IMR-90 (cell line): ENCODE results near the gene CNNM1. TPM values are rescaled to one million over a fixed set of nuclear protein-coding genes. Genes with fewer than 3 reads are reported as not detected.

Experiments
- ATAC-seq: fragments of 200-7000 bp; cut with Tn5 transposase; 2 replicates; pipeline ENCODE4 v1.9.1; 2020; ENCODE audit warnings: low read depth, mild to moderate bottlenecking, moderate library complexity
- BruUV-seq: library from RNA; stranded (reverse); fragments of 400-500 nt; replicated peaks from 2 replicates; lab custom pipeline; 2021; lab: Mats Ljungman, UMichigan
- CTCF ChIA-PET: fragments of 300-600 bp; formaldehyde crosslinking; extraction: SDS; loops from one replicate; lab custom pipeline; 2021; ENCODE audit warnings: antibody characterized with exemption; lab: Yijun Ruan, JAX
- POLR2A ChIA-PET: fragments of 300-600 bp; sonication (Branson Sonifier 250); formaldehyde crosslinking; loops from one replicate; lab custom pipeline; 2022; ENCODE audit warnings: antibody characterized with exemption; ENCODE audit not compliant: unreplicated experiment; lab: Charles Lee
- DNase-seq: peaks from one replicate; pipeline ENCODE4 v3.0.0; 2013
- H2AFZ ChIP-seq: replicated peaks from 2 replicates; pipeline ENCODE3; 2013; ENCODE audit warnings: low read length, mild to moderate bottlenecking; ENCODE audit not compliant: poor library complexity
- H2AK5ac ChIP-seq: 2 replicates; pipeline ENCODE4 v1.6.1; 2013; ENCODE audit warnings: low read depth, low read length, inconsistent platforms
- H2AK9ac ChIP-seq: replicated peaks from 2 replicates; pipeline ENCODE3; 2013; ENCODE audit warnings: mild to moderate bottlenecking, low read depth, low read length, moderate library complexity; ENCODE audit not compliant: poor library complexity
- H2BK120ac ChIP-seq: 2 replicates; pipeline ENCODE4 v1.6.1; 2013; ENCODE audit warnings: low read depth, low read length, inconsistent platforms
- H2BK15ac ChIP-seq: 3 replicates; pipeline ENCODE4 v1.6.1; 2013; ENCODE audit warnings: low read depth, low read length, inconsistent platforms
- H2BK20ac ChIP-seq: 2 replicates; pipeline ENCODE4 v1.6.1; 2013; ENCODE audit warnings: low read depth, mild to moderate bottlenecking, inconsistent platforms, low read length, moderate library complexity
- H2BK5ac ChIP-seq: 2 replicates; pipeline ENCODE4 v1.6.1; 2013; ENCODE audit warnings: mild to moderate bottlenecking, low read depth, low read length, inconsistent platforms; ENCODE audit not compliant: poor library complexity, severe bottlenecking
- H3K14ac ChIP-seq: replicated peaks from 2 replicates; pipeline ENCODE4 v1.6.1; 2013; ENCODE audit warnings: low read depth, low read length, inconsistent platforms
- H3K18ac ChIP-seq: 2 replicates; pipeline ENCODE4 v1.6.1; 2013; ENCODE audit warnings: low read depth, low read length, control low read depth
- H3K23ac ChIP-seq: 2 replicates; pipeline ENCODE4 v1.6.1; 2013; ENCODE audit warnings: low read depth, low read length, inconsistent platforms
- H3K27ac ChIP-seq: 2 replicates; pipeline ENCODE4 v1.5.1; 2013; ENCODE audit warnings: mild to moderate bottlenecking, control low read depth, low read length; ENCODE audit not compliant: insufficient read depth
- H3K27me3 ChIP-seq: 2 replicates; pipeline ENCODE4 v1.6.1; 2013; ENCODE audit warnings: low read length; ENCODE audit not compliant: control insufficient read depth, insufficient read depth
- H3K36me3 ChIP-seq: 2 replicates; pipeline ENCODE4 v1.6.1; 2013; ENCODE audit warnings: low read length, mixed read lengths; ENCODE audit not compliant: control insufficient read depth, insufficient read depth
- H3K4ac ChIP-seq: 2 replicates; pipeline ENCODE4 v1.6.1; 2013; ENCODE audit warnings: low read depth, low read length, inconsistent platforms
- H3K4me1 ChIP-seq: 2 replicates; pipeline ENCODE4 v1.6.1; 2013; ENCODE audit warnings: low read length, mixed read lengths; ENCODE audit not compliant: control insufficient read depth, insufficient read depth
- H3K4me2 ChIP-seq: 2 replicates; pipeline ENCODE4 v1.6.1; 2013; ENCODE audit warnings: low read depth, mild to moderate bottlenecking, control low read depth, low read length, moderate library complexity
- H3K4me3 ChIP-seq: 2 replicates; pipeline ENCODE4 v1.5.1; 2013; ENCODE audit warnings: low read depth, mild to moderate bottlenecking, control low read depth, low read length, moderate library complexity; ENCODE audit not compliant: insufficient read depth
- H3K56ac ChIP-seq: 2 replicates; pipeline ENCODE4 v1.6.1; 2013; ENCODE audit warnings: low read length, inconsistent platforms; ENCODE audit not compliant: insufficient read depth; ENCODE audit errors: extremely low read depth
- H3K79me1 ChIP-seq, 2 experiments: 2 replicates each; pipeline ENCODE4 v1.6.1; 2013; ENCODE audit warnings: low read length in 2 of 2, inconsistent platforms in 1 of 2, low read depth in 1 of 2
- H3K9ac ChIP-seq: 2 replicates; pipeline ENCODE4 v1.6.1; 2013; ENCODE audit warnings: low read depth, low read length, control low read depth
- H3K9me1 ChIP-seq: 2 replicates; pipeline ENCODE4 v1.6.1; 2013; ENCODE audit warnings: low read length, inconsistent platforms; ENCODE audit not compliant: insufficient read depth
- H3K9me3 ChIP-seq: 2 replicates; pipeline ENCODE4 v1.6.1; 2013; ENCODE audit warnings: low read length; ENCODE audit not compliant: control insufficient read depth, insufficient read depth
- H4K20me1 ChIP-seq: 2 replicates; pipeline ENCODE4 v1.6.1; 2013; ENCODE audit warnings: low read length, inconsistent platforms; ENCODE audit not compliant: insufficient read depth
- H4K5ac ChIP-seq: 2 replicates; pipeline ENCODE4 v1.6.1; 2013; ENCODE audit warnings: mild to moderate bottlenecking, low read depth, low read length, control low read depth
- H4K8ac ChIP-seq, 2 experiments: 2 replicates each; pipeline ENCODE4 v1.6.1; 2013; ENCODE audit warnings: low read depth in 2 of 2, low read length in 2 of 2, control low read depth in 1 of 2, inconsistent platforms in 1 of 2
- H4K91ac ChIP-seq: 2 replicates; pipeline ENCODE4 v1.6.1; 2013; ENCODE audit warnings: low read depth, low read length, inconsistent platforms; ENCODE audit not compliant: insufficient read depth
- BHLHE40 ChIP-seq: fragments of 150-350 bp; IDR thresholded peaks from 2 replicates; pipeline ENCODE4 v1.6.1; 2016; ENCODE audit warnings: mild to moderate bottlenecking, low read depth, low read length
- CHD1 ChIP-seq: IDR thresholded peaks from 2 replicates; pipeline ENCODE4 v1.6.1; 2012; ENCODE audit warnings: low read depth, low read length, improper control_type of control experiment
- FOS ChIP-seq: fragments of 150-350 bp; IDR thresholded peaks from 2 replicates; pipeline ENCODE4 v1.6.1; 2016; ENCODE audit warnings: low read depth, low read length
- MAFK ChIP-seq: IDR thresholded peaks from 2 replicates; pipeline ENCODE4 v1.6.1; 2012; ENCODE audit warnings: low read depth, low read length, improper control_type of control experiment
- MAZ ChIP-seq: IDR thresholded peaks from 2 replicates; pipeline ENCODE4 v1.6.1; 2012; ENCODE audit warnings: low read depth, mild to moderate bottlenecking, low read length, improper control_type of control experiment, moderate library complexity, borderline replicate concordance
- NFE2L2 ChIP-seq: fragments of 150-350 bp; IDR thresholded peaks from 2 replicates; pipeline ENCODE4 v1.6.1; 2016; ENCODE audit warnings: low read depth, mild to moderate bottlenecking, low read length
- POLR2A ChIP-seq: IDR thresholded peaks from 2 replicates; pipeline ENCODE4 v1.6.1; 2012; ENCODE audit warnings: mild to moderate bottlenecking, low read depth, low read length
- RCOR1 ChIP-seq: IDR thresholded peaks from 2 replicates; pipeline ENCODE4 v1.6.1; 2012; ENCODE audit warnings: mild to moderate bottlenecking, low read length, improper control_type of control experiment; ENCODE audit not compliant: insufficient replicate concordance
- RFX5 ChIP-seq: IDR thresholded peaks from 2 replicates; pipeline ENCODE4 v1.8.0; 2012; ENCODE audit warnings: low read depth, mild to moderate bottlenecking, low read length, moderate library complexity
- SMC3 ChIP-seq: fragments of 150-350 bp; IDR thresholded peaks from 2 replicates; pipeline ENCODE4 v1.6.1; 2016; ENCODE audit warnings: low read depth, mild to moderate bottlenecking, antibody characterized with exemption, low read length, moderate library complexity
- USF2 ChIP-seq: fragments of 150-350 bp; IDR thresholded peaks from 2 replicates; pipeline ENCODE4 v1.6.1; 2017; ENCODE audit warnings: mild to moderate bottlenecking, antibody characterized with exemption, low read length, low read depth
- WGBS, 2 experiments: methylation state at CpG; one replicate each; pipeline versions ENCODE4 v1.1.5 to v1.1.7; 2013; ENCODE audit warnings: missing lambda C conversion rate in 2 of 2; ENCODE audit not compliant: insufficient read length in 1 of 2; ENCODE audit errors: extremely low coverage in 2 of 2; 5-methylcytosine and 5-hydroxymethylcytosine counted together
- dilution Hi-C: fragments of 300-500 bp; cut with HindIII; formaldehyde crosslinking; loops from one replicate; pipeline ENCODE4 v1.14.3; 2018; ENCODE audit warnings: low sequenced_read_pairs; ENCODE audit not compliant: unreplicated experiment
- in situ Hi-C: fragments of 300-500 bp; cut with MboI; formaldehyde crosslinking; loops from 3 replicates; pipeline ENCODE4 v1.14.3; 2019; ENCODE audit warnings: low sequenced_read_pairs, inconsistent platforms, mixed read lengths
- intact Hi-C: fragments of 100-400 bp; cut with micrococcal nuclease; formaldehyde crosslinking; loops from 2 replicates; pipeline ENCODE4 v1.10.0; 2022
- polyA plus RNA-seq, 3 experiments: library from polyadenylated mRNA; depleted of rRNA; stranded (reverse); fragments of >200 nt; gene quantifications; 2 replicates each; pipeline ENCODE4 v1.2.3, GENCODE V29; 2012; ENCODE audit warnings: low replicate concordance in 1 of 3
- total RNA-seq: library from RNA; depleted of rRNA; stranded (reverse); fragments of >200 nt; gene quantifications from 2 replicates; pipeline ENCODE4 v1.2.3, GENCODE V29; 2012
- TF ChIP-seq, protein P1 (sequence below): conservative IDR thresholded peaks from 2 replicates; pipeline ENCODE4 v1.5.1; 2012; ENCODE audit warnings: mild to moderate bottlenecking, low read depth, low read length, improper control_type of control experiment

CNNM1 gene
- total and polyA plus RNA-seq, 2 of the 4 experiments (the other 2 are of a cell fraction) = 0.18 to 0.39 TPM

DNA sequence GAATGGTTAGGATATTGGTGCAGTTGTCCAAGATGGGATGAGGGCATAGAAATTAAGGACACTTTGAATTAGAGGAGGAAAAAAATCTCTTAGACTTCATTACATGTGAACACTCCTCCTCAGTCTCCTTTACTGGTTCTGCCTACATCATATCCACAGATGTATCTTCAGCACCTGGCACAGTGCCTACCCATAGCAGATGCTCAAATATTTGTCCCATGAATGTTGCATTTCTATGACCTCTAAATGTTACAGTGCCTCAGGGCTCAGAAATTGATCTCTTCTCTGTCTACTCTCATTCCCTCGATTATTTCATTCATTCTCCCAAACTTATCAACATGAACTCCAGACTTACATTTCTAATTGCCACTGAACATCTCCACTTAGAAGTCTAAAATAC lies 17.1 kb downstream of the CNNM1 start:
- Histone ChIP-seq H3K36me3 (no peaks in the 10 kb centered on the region), H3K4me3 (no peak overlapping the region), H3K27ac (no peak overlapping the region), H2AFZ (no peak overlapping the region), H3K79me1 (no peaks in the 10 kb centered on the region), H2BK20ac (no peak overlapping the region), H2AK5ac (no peak overlapping the region), H4K91ac (no peak overlapping the region), H3K27me3 (no peaks in the 10 kb centered on the region), H3K9ac (no peak overlapping the region), H3K4ac (no peak overlapping the region), H2AK9ac (no peak overlapping the region), H2BK5ac (no peak overlapping the region), H3K18ac (no peak overlapping the region), H3K9me1 (no peaks in the 10 kb centered on the region), H2BK120ac (no peak overlapping the region), H4K20me1 (no peaks in the 10 kb centered on the region), H3K9me3 (no peaks in the 10 kb centered on the region), H3K56ac (no peak overlapping the region), H3K23ac (no peak overlapping the region), H4K8ac (no peak overlapping the region), H3K4me1 (no peaks in the 10 kb centered on the region; the same call in 1 of the 2 replicates), H3K4me2 (no peak overlapping the region), H3K14ac (no peak overlapping the region), H2BK15ac (no peak overlapping the region), H4K5ac (no peak overlapping the region)
- TF ChIP-seq RCOR1 = no peak
- no peak for TF ChIP-seq USF2
- TF ChIP-seq, protein P1, sequence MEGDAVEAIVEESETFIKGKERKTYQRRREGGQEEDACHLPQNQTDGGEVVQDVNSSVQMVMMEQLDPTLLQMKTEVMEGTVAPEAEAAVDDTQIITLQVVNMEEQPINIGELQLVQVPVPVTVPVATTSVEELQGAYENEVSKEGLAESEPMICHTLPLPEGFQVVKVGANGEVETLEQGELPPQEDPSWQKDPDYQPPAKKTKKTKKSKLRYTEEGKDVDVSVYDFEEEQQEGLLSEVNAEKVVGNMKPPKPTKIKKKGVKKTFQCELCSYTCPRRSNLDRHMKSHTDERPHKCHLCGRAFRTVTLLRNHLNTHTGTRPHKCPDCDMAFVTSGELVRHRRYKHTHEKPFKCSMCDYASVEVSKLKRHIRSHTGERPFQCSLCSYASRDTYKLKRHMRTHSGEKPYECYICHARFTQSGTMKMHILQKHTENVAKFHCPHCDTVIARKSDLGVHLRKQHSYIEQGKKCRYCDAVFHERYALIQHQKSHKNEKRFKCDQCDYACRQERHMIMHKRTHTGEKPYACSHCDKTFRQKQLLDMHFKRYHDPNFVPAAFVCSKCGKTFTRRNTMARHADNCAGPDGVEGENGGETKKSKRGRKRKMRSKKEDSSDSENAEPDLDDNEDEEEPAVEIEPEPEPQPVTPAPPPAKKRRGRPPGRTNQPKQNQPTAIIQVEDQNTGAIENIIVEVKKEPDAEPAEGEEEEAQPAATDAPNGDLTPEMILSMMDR = no peak
- TF ChIP-seq MAFK = no peak
- no peak for TF ChIP-seq POLR2A
- no peak for TF ChIP-seq MAZ
- TF ChIP-seq RFX5 = no peak
- TF ChIP-seq BHLHE40 = no peak
- no peak for TF ChIP-seq FOS
- TF ChIP-seq NFE2L2 = no peak
- no peak for TF ChIP-seq SMC3
- TF ChIP-seq CHD1 = no peak
- peak; percentile 76 for DNase-seq
- peak; percentile 24; the same call in 1 of the 2 replicates for ATAC-seq
- dilution Hi-C loops (no loop called here), in situ Hi-C loops (no loop called here), intact Hi-C loops (no loop called here)
- CTCF ChIA-PET = no interaction called here
- no TSS peak for BruUV-seq
- POLR2A ChIA-PET = no interaction called here
- 56 to 100% methylated on average over 1 of the region's 1 CpG for WGBS, 2 experiments
